Ishikawa (cell line): ENCODE results near the gene YDJC.
A peak's percentile ranks its signal among the peaks of the same experiment; 100 is the strongest.

Source experiments
- EGR1 ChIP-seq: IDR thresholded peaks from 2 replicates; pipeline ENCODE4 v1.6.1; 2012
- EP300 ChIP-seq: IDR thresholded peaks from 2 replicates; pipeline ENCODE4 v1.6.1; 2012; ENCODE audit warnings: borderline replicate concordance
- FOXM1 ChIP-seq: IDR thresholded peaks from 2 replicates; pipeline ENCODE4 v1.6.1; 2012; ENCODE audit warnings: low read depth, borderline replicate concordance
- REST ChIP-seq: IDR thresholded peaks from 2 replicates; pipeline ENCODE4 v1.6.1; 2012; ENCODE audit warnings: low read depth, mild to moderate bottlenecking
- TAF1 ChIP-seq: IDR thresholded peaks from 2 replicates; pipeline ENCODE4 v1.6.1; 2012; ENCODE audit warnings: low read depth, mild to moderate bottlenecking
- TCF12 ChIP-seq: IDR thresholded peaks from 2 replicates; pipeline ENCODE4 v1.6.1; 2012; ENCODE audit warnings: low read depth
- USF1 ChIP-seq: IDR thresholded peaks from 2 replicates; pipeline ENCODE4 v1.6.1; 2012

- TF ChIP-seq EGR1 (no peak), TAF1 (peak; percentile 54; the same call in 1 of the 2 replicates), USF1 (peak; percentile 71; the same call in 1 of the 2 replicates), REST (no peak), FOXM1 (no peak), TCF12 (0 out of 2 replicates have a peak, but pooled peaks have one; percentile 38), EP300 (no peak)
Measured at GRCh38 chr22:21629255-21630149, at the start of gene YDJC.
